Thyroid gland (tissue), 4 donors: ENCODE measurements around the gene ACTL8.

Source experiments
- CTCF ChIP-seq, 6 experiments: fragments of 200-600 bp in 3 of 6; fragments of 450-650 bp in 3 of 6; sonication (generic) in 3 of 6; IDR thresholded peaks; one replicate each; pipeline ENCODE4 v1.5.1; 2016 to 2019; ENCODE audit warnings: antibody characterized with exemption in 6 of 6, mild to moderate bottlenecking in 2 of 6, inconsistent platforms in 1 of 6, moderate library complexity in 1 of 6
- POLR2A ChIP-seq, 2 donors: fragments of 450-650 bp; IDR thresholded peaks; one replicate each; pipeline ENCODE4 v1.6.1; 2017; ENCODE audit warnings: antibody characterized with exemption in 2 of 2, mild to moderate bottlenecking in 2 of 2, moderate library complexity in 1 of 2

DNA sequence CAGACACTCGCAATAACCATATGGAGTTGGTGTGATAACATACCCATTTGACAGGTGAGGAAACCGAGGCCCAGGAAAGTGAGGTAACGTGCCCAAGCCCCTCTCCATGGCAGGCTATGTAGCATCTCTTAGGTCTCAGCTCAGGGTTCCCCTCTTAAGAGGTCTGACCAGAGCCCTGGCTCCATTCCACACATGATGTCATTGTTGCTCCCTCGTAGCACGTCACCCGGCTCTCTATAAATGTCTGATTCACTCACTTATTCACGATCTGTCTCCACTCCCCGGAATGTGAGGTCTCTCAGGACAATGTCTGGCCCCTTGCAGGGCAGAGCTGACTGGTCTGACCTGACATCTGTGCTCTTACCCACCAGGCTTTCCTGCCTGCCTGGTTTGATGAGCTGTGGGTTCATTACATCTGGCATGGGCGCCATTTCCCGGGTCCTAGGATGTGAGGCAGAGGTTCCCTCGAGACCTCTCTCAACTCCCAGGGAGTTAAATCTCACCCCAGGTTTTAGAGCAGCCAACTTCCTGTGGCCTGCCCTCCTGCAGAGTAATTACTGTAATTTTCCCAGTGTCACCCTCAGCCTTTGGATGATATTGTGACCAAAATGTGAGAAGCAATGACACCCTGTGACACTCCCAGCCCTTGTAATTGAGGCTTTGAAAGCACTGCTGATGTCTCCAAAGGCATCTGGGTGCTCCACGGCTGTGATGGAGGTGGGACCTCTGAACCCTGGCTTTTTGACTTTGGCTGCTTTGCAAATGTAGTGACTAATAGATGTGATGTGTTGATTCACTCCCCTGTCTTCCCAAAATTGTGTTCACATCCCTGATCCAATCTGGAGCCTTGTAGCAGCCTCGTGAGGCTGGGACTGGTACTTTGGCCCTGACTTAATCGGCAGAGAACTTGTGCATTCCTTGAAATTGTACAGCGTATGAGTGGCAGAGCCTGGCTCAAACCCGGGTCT, 10.6 kb downstream of the ACTL8 start:
- no peak for TF ChIP-seq CTCF (IDR thresholded peaks at IDR 0.05)
- TF ChIP-seq POLR2A (IDR thresholded peaks at IDR 0.05) = no peak
